Right atrium auricular region (tissue), 2 donors: ENCODE measurements around the gene GAGE12C. TPM values are rescaled to one million over a fixed set of nuclear protein-coding genes. Genes with fewer than 3 reads are reported as not detected.
"Not testable (repeated sequence)": the region's sequence is repeated elsewhere in the genome, so short reads cannot be mapped to it uniquely, and the experiment has no call there.

Experiments
- DNase-seq: peaks from one replicate; pipeline ENCODE4 v3.0.0-alpha.2; 2019; ENCODE audit warnings: low spot score
- H3K27ac ChIP-seq, 2 donors: fragments of 200-600 bp; sonication (generic); 1 replicate in 1 of 2; 2 replicates in 1 of 2; pipeline ENCODE4 v1.5.1; 2016 to 2019
- H3K27me3 ChIP-seq, 2 donors: fragments of 200-600 bp; sonication (generic); one replicate each; pipeline versions ENCODE4 v1.5.1 to v1.6.0; 2017 to 2019
- H3K36me3 ChIP-seq: fragments of 200-600 bp; sonication (generic); one replicate; pipeline ENCODE4 v1.5.1; 2016
- H3K4me1 ChIP-seq, 2 donors: fragments of 200-600 bp; sonication (generic); one replicate each; pipeline versions ENCODE4 v1.5.1 to v1.6.0; 2017 to 2019
- H3K4me3 ChIP-seq, 2 donors: fragments of 200-600 bp; sonication (generic); 1 replicate in 1 of 2; 2 replicates in 1 of 2; pipeline ENCODE4 v1.5.1; 2017 to 2019; ENCODE audit warnings: mild to moderate bottlenecking in 1 of 2, moderate library complexity in 1 of 2
- H3K9me3 ChIP-seq, 2 donors: fragments of 200-600 bp; sonication (generic); one replicate each; pipeline ENCODE4 v1.5.1; 2019
- total RNA-seq, 2 donors: library from RNA; depleted of rRNA; stranded (reverse); fragments of >200 nt; gene quantifications; one replicate each; pipeline ENCODE4 v1.1.0, GENCODE V29; 2016

GAGE12C gene
- total RNA-seq: not detected

GRCh38 chrX:49531877-49532276 lies at the start of gene GAGE12C:
TSS of gene GAGE12C (plus strand) at chrX:49532177. CDS start at chrX:49533332, 1,155 bp downstream.
- not testable (repeated sequence) for H3K4me1 ChIP-seq, H3K9me3 ChIP-seq, H3K4me3 ChIP-seq, H3K27ac ChIP-seq, DNase-seq, H3K36me3 ChIP-seq, H3K27me3 ChIP-seq

GRCh38 chrX:49541433-49541832 lies 9.5 kb downstream of the GAGE12C start, which contains the start of gene GAGE12D:
TSS of gene GAGE12D (plus strand) at chrX:49541733. CDS start at chrX:49542888, 1,155 bp downstream.
- H3K36me3 ChIP-seq, H3K27me3 ChIP-seq, H3K4me1 ChIP-seq, DNase-seq, H3K27ac ChIP-seq, H3K9me3 ChIP-seq, H3K4me3 ChIP-seq: not testable (repeated sequence)

GRCh38 chrX:49550989-49551388 lies 19.0 kb downstream of the GAGE12C start, which contains the start of gene GAGE12E:
TSS of gene GAGE12E (plus strand) at chrX:49551289. CDS start at chrX:49552444, 1,155 bp downstream.
- not testable (repeated sequence) for H3K27ac ChIP-seq, DNase-seq, H3K4me1 ChIP-seq, H3K4me3 ChIP-seq, H3K27me3 ChIP-seq, H3K9me3 ChIP-seq, H3K36me3 ChIP-seq

- DNase-seq, H3K36me3 ChIP-seq, H3K27me3 ChIP-seq, H3K4me3 ChIP-seq, H3K4me1 ChIP-seq, H3K9me3 ChIP-seq, H3K27ac ChIP-seq: not testable (repeated sequence)
Observed at GRCh38 chrX:49560542-49560941, 28.6 kb downstream of the GAGE12C start, which contains the start of gene GAGE12F. TSS of gene GAGE12F (plus strand) at chrX:49560842. CDS start at chrX:49561997, 1,155 bp downstream.

- not testable (repeated sequence) for H3K9me3 ChIP-seq, H3K4me1 ChIP-seq, H3K27me3 ChIP-seq, H3K27ac ChIP-seq, H3K4me3 ChIP-seq, DNase-seq, H3K36me3 ChIP-seq
Observed at GRCh38 chrX:49568728-49569127, 36.8 kb downstream of the GAGE12C start.

GRCh38 chrX:49569152-49569551 lies 37.2 kb downstream of the GAGE12C start:
- H3K36me3 ChIP-seq, H3K4me1 ChIP-seq, H3K27ac ChIP-seq, H3K9me3 ChIP-seq, DNase-seq, H3K4me3 ChIP-seq, H3K27me3 ChIP-seq: not testable (repeated sequence)

- not testable (repeated sequence) for H3K4me3 ChIP-seq, H3K9me3 ChIP-seq, H3K36me3 ChIP-seq, DNase-seq, H3K4me1 ChIP-seq, H3K27me3 ChIP-seq, H3K27ac ChIP-seq
Observed at GRCh38 chrX:49570100-49570499, 38.1 kb downstream of the GAGE12C start, which contains the start of gene GAGE12G. TSS of gene GAGE12G (plus strand) at chrX:49570400. CDS start at chrX:49571555, 1,155 bp downstream.

- H3K27ac ChIP-seq, H3K4me3 ChIP-seq, H3K4me1 ChIP-seq, H3K27me3 ChIP-seq, H3K36me3 ChIP-seq, H3K9me3 ChIP-seq, DNase-seq: not testable (repeated sequence)
Observed at GRCh38 chrX:49579649-49580048, 47.7 kb downstream of the GAGE12C start, which contains the start of gene GAGE12H. TSS of gene GAGE12H (plus strand) at chrX:49579949. CDS start at chrX:49581104, 1,155 bp downstream.

Other genes with a start within 250 kb of the GAGE12C start
- not detected for gene GAGE10, start 228.5 kb upstream of the GAGE12C start, total RNA-seq
- gene GAGE12J, start 210.1 kb upstream of the GAGE12C start, total RNA-seq: not detected
- not detected for gene GAGE13, start 200.6 kb upstream of the GAGE12C start, total RNA-seq
- not detected for gene GAGE12D, start 9.6 kb downstream of the GAGE12C start, total RNA-seq
- gene GAGE12E, start 19.1 kb downstream of the GAGE12C start, total RNA-seq: not detected
- not detected for gene GAGE12F, start 28.7 kb downstream of the GAGE12C start, total RNA-seq
- not detected for gene GAGE12G, start 38.2 kb downstream of the GAGE12C start, total RNA-seq
- gene GAGE12H, start 47.8 kb downstream of the GAGE12C start, total RNA-seq: not detected
- not detected for gene GAGE2A, start 57.3 kb downstream of the GAGE12C start, total RNA-seq
- gene GAGE1, start 66.8 kb downstream of the GAGE12C start, total RNA-seq: not detected
- gene PAGE1, start 163.8 kb downstream of the GAGE12C start, total RNA-seq: not detected